ENCODE measurements around the gene TBRG4.

Gene TBRG4

DNA sequence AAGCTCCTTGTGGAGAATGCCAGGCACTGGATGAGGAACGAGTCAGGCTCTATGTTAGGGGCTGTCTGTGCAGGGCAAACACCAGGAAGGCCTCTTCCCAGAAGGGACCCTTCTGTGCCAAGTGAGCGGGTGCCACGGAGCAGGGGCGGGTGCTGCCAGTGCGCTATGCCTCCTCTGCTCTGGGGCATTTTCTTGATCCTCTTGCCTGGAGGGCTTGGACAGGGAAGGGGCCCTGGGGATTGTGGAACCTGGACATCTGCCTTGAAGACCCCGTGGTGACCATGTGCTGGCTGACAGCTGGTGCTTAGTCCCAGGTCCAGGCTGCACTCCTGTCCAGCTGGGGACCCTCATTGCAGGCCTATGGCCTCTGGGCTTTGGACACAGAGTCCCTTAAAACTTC lies 15.4 kb upstream of the TBRG4 start:
- TF ChIP-seq, protein P1, sequence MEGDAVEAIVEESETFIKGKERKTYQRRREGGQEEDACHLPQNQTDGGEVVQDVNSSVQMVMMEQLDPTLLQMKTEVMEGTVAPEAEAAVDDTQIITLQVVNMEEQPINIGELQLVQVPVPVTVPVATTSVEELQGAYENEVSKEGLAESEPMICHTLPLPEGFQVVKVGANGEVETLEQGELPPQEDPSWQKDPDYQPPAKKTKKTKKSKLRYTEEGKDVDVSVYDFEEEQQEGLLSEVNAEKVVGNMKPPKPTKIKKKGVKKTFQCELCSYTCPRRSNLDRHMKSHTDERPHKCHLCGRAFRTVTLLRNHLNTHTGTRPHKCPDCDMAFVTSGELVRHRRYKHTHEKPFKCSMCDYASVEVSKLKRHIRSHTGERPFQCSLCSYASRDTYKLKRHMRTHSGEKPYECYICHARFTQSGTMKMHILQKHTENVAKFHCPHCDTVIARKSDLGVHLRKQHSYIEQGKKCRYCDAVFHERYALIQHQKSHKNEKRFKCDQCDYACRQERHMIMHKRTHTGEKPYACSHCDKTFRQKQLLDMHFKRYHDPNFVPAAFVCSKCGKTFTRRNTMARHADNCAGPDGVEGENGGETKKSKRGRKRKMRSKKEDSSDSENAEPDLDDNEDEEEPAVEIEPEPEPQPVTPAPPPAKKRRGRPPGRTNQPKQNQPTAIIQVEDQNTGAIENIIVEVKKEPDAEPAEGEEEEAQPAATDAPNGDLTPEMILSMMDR (IDR thresholded peaks at IDR 0.05; ENCODE audit: low read depth, low read length) = no peak
- H3K4me3 ChIP-seq (replicated peaks in 1 of 2; ENCODE audit: low read depth in 2 of 2, low read length in 2 of 2) = no peak overlapping the region
- DNase-seq (ENCODE audit: low read depth in 2 of 2) = no peak

DNA sequence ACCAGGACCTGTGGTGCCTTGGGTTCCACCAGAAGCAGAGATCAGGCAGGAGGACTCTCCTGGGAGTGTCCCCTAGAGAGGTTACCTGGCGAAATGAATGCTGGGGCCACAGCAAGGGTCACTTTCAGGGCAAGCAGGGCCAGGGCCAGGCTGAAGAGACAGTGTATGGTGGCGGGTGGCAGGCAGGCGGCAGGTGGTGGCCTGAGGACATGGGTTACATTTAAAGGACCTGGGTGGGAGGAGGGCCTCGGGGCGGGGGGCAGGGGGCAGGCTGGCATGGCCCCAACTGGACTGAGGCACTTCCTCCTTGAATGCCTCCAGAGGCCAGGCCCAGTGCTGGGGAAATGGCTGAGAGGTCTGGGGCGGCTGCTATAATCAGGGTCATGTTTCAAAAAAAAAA lies 14.7 kb upstream of the TBRG4 start:
- H3K4me3 ChIP-seq (replicated peaks in 1 of 2; ENCODE audit: low read depth in 2 of 2, low read length in 2 of 2) = no peak overlapping the region
- DNase-seq (ENCODE audit: low read depth in 2 of 2) = no peak
- TF ChIP-seq, protein P1 (IDR thresholded peaks at IDR 0.05; ENCODE audit: low read depth, low read length) = no peak

DNA sequence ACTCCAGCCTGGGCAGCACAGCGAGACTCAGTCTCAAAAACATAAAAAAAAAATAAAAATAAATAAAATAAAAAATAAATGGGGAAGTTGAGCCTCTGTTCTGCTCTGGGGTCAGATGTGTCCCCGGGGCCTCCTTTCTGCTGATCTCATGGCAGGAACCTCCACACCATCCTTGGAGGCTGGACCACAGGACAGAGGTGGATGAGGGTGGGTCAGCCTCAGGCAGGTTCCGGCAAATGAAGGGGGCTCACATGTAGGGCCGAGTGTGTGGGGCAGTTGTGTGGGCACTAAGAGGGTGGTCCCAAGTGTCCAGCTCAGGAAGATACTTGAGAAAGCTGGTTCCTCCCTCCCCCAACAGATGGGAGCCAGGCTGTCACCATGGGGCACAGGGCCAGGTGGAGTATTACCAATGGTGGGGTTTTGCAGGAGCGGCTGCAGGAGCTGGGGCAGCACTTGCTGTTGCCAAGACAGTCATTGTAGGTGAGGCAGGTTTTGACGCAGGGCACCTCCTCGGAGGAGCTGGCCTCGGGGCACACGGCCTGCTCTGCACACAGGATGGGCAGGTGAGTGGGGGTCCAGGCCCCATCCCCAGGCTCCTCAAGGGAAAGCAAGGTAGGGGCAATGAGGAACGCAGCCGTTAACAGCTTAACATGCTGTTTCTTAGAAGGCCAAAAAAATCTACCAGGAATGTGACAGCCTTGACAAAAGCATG lies 13.9 kb upstream of the TBRG4 start:
- TF ChIP-seq, protein P1 (IDR thresholded peaks at IDR 0.05; ENCODE audit: low read depth, low read length) = no peak
- no peak for DNase-seq (ENCODE audit: low read depth in 2 of 2)

DNA sequence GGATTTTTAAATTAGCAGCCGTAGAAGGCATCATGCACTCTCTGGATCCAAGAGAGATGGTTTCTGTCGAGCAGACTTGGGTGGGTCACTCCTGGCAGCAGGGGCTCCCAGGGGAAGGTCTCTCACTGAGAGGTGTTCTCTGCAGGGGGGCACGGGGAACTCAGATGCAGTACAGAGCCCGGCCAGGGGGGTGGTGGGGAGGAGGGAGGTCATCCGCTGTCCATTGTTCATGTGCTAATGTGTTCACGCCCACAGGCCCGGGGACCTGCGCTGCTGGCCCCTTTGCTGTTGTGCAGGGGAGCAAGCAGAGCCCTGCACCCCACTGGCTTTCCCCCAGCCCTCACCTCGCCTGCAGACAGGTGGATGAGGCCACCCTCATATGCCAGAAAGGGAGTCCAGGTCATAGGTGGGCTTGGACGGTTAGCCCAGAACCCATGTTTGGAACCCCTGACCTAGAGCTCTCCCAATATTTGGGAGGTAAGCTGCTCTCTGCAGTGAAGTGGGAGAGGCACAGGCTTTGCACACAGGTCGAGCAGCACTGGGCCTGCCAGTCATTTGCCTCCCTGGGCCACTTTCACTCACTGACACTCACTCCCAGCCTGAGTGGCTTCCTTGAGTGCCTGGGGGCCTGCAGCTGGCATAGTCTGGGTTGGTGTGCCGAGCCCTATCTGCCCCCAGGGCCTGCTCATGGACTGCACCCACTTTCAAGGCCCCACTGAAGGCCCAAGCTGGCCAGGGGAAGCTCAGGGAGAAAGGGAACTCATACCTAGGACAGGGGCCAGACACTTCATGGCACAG lies 12.6 kb upstream of the TBRG4 start:
- TF ChIP-seq, protein P1 (IDR thresholded peaks at IDR 0.05; ENCODE audit: low read depth, low read length) = no peak
- H3K4me3 ChIP-seq (replicated peaks in 1 of 2; ENCODE audit: low read depth in 2 of 2, low read length in 2 of 2) = no peak overlapping the region
- DNase-seq (ENCODE audit: low read depth in 2 of 2) = no peak

More for the DNA sequence above, 13.9 kb upstream of the TBRG4 start:
- no peak overlapping the region for H3K4me3 ChIP-seq (replicated peaks in 1 of 2; ENCODE audit: low read depth in 2 of 2, low read length in 2 of 2)

DNA sequence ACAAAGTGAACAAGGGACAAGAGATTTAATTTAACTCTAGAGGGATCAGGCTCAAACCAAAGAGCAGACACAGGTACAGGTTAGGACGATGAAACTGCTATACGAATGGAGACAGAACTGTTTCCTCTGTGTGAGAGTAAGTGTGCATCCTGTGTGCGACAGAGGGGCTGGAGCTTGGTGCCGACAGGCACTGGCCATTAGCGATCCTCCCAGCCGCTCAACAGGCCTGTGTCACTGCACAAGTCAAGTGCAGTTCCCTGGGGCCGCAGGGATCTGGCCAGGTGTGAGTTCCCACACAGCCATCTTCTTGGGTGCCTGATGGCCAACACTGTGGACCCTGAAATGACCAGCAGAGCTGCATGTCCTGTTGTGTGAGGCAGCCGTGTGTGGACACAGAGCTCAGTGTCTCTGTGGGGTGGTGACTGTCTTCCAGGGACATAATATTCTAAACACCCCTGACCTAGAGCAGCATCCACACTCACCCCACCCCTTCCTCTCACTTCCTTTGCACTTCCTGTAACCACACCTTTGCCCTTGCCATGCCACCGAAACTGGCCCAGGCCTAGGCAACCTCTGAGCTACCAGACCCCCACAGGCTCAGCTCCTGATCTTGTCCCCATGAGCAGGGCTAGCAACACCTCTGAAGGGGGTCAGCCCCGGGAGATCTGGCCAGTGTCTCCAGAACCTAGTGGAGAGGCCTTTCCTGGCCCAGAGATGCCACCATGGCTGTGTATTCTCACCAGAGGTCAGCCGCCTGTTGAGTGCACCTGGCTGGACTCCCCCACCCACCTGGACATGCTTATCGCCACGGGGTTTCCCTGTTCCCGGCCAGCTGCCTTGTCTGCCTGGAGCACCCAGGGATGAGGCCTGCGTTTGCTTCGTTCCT lies 11.7 kb upstream of the TBRG4 start:
- no peak for DNase-seq (ENCODE audit: low read depth in 2 of 2)
- no peak overlapping the region for H3K4me3 ChIP-seq (replicated peaks in 1 of 2; ENCODE audit: low read depth in 2 of 2, low read length in 2 of 2)
- TF ChIP-seq, protein P1 (IDR thresholded peaks at IDR 0.05; ENCODE audit: low read depth, low read length) = no peak

DNA sequence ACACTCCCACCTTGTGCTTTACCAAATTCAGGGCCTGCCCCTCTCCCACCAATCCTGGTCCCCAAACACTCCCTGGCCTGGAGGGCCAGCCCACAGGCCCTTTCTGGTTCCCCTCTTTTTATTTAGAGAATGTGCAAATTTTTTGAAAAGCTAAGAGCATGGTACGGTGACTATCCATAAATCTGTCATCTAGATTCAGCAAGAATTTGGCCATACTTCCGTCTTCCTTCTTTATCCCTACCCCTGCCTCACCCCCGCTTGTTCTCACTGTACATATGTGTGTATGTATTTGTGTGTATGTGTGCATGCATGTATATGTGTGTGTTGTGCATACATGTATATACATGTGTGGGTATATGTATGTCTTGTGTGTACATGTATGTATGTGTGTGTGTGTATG lies 8.1 kb upstream of the TBRG4 start:
- no peak overlapping the region for H3K4me3 ChIP-seq (replicated peaks in 1 of 2; ENCODE audit: low read depth in 2 of 2, low read length in 2 of 2)
- TF ChIP-seq, protein P1 (IDR thresholded peaks at IDR 0.05; ENCODE audit: low read depth, low read length) = no peak
- DNase-seq (ENCODE audit: low read depth in 2 of 2) = no peak
